Tibial nerve (tissue), 4 donors: ENCODE data around the gene NEMP1. TPM values are rescaled to one million over a fixed set of nuclear protein-coding genes. Genes with fewer than 3 reads are reported as not detected.

Source experiments
- DNase-seq, 2 donors: peaks; one replicate each; pipeline ENCODE4 v3.0.0-alpha.2; 2019; ENCODE audit warnings: low spot score in 2 of 2
- H3K27ac ChIP-seq, 4 donors: fragments of 200-600 bp; sonication (generic) in 3 of 4; one replicate each; pipeline ENCODE4 v1.5.1; 2017 to 2019; ENCODE audit warnings: mild to moderate bottlenecking in 1 of 4
- H3K27me3 ChIP-seq, 2 donors: fragments of 200-600 bp; sonication (generic) in 1 of 2; one replicate each; pipeline versions ENCODE4 v1.5.1 to v1.6.0; 2017 to 2019
- H3K36me3 ChIP-seq, 3 donors: fragments of 200-600 bp; sonication (generic); one replicate each; pipeline ENCODE4 v1.5.1; 2018 to 2019
- H3K4me1 ChIP-seq, 4 donors: fragments of 200-600 bp; sonication (generic) in 3 of 4; one replicate each; pipeline ENCODE4 v1.5.1; 2017 to 2019
- H3K4me3 ChIP-seq, 4 donors: fragments of 200-600 bp; sonication (generic) in 3 of 4; one replicate each; pipeline ENCODE4 v1.5.1; 2017 to 2019; ENCODE audit warnings: mild to moderate bottlenecking in 1 of 4, moderate library complexity in 1 of 4
- H3K9me3 ChIP-seq, 4 donors: fragments of 200-600 bp; sonication (generic) in 3 of 4; one replicate each; pipeline ENCODE4 v1.5.1; 2017 to 2019
- EP300 ChIP-seq, 2 donors: sonication (generic); formaldehyde crosslinking; IDR thresholded peaks; one replicate each; pipeline ENCODE4 v1.6.1; 2017; ENCODE audit warnings: antibody characterized with exemption in 2 of 2, mild to moderate bottlenecking in 1 of 2
- POLR2A ChIP-seq, 2 donors: fragments of 450-650 bp; IDR thresholded peaks; one replicate each; pipeline ENCODE4 v1.6.1; 2017; ENCODE audit warnings: antibody characterized with exemption in 2 of 2, mild to moderate bottlenecking in 2 of 2, moderate library complexity in 2 of 2
- whole genome bisulfite sequencing, 2 donors: methylation state at CpG; one replicate each; pipeline ENCODE4 v1.1.5; 2018; 5-methylcytosine and 5-hydroxymethylcytosine counted together
- total RNA-seq, 4 donors: library from RNA; depleted of rRNA; stranded (reverse); fragments of >200 nt; gene quantifications; one replicate each; pipeline ENCODE4 v1.1.0, GENCODE V29; 2016
- TF ChIP-seq, protein P1 (sequence below), 5 experiments: fragments of 200-600 bp in 3 of 5; fragments of 450-650 bp in 2 of 5; sonication (generic) in 3 of 5; IDR thresholded peaks; one replicate each; pipeline ENCODE4 v1.5.1; 2016 to 2019; ENCODE audit warnings: antibody characterized with exemption in 5 of 5, mild to moderate bottlenecking in 3 of 5, moderate library complexity in 2 of 5

NEMP1 gene
- total RNA-seq, 4 donors from 2014 or later: 4.8 to 10.2 (median 6.6) TPM

DNA sequence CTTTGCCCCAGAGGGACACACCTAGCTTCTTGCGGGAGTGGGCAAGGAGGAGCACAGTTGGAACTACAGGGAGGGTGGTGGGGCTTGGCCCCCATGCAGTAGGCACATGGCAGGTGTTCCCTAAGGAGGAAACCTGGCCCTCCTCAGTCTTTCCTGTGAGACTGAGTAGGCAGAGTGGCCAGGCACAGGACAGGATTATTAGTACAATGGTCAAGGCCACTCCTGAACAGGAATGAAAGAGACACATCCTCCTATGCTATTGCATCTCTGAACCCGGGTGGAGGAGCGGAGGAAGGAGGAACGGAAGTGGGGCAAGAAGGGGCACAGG, 29.5 kb downstream of the NEMP1 start:
- H3K27ac ChIP-seq: peak overlapping the region in 1 of 4 donors; percentile 38
- TF ChIP-seq POLR2A (IDR thresholded peaks at IDR 0.05) (no peak), EP300 (IDR thresholded peaks at IDR 0.05) (no peak)
- TF ChIP-seq, protein P1, sequence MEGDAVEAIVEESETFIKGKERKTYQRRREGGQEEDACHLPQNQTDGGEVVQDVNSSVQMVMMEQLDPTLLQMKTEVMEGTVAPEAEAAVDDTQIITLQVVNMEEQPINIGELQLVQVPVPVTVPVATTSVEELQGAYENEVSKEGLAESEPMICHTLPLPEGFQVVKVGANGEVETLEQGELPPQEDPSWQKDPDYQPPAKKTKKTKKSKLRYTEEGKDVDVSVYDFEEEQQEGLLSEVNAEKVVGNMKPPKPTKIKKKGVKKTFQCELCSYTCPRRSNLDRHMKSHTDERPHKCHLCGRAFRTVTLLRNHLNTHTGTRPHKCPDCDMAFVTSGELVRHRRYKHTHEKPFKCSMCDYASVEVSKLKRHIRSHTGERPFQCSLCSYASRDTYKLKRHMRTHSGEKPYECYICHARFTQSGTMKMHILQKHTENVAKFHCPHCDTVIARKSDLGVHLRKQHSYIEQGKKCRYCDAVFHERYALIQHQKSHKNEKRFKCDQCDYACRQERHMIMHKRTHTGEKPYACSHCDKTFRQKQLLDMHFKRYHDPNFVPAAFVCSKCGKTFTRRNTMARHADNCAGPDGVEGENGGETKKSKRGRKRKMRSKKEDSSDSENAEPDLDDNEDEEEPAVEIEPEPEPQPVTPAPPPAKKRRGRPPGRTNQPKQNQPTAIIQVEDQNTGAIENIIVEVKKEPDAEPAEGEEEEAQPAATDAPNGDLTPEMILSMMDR (IDR thresholded peaks at IDR 0.05): no peak
- peaks cover 0 to 9% (median 0%) of the 10 kb centered on the region in 4 donors for H3K4me1 ChIP-seq
- H3K4me3 ChIP-seq: no peak overlapping the region
- 84 to 92% methylated on average over 4 of the region's 4 CpGs for WGBS, 2 donors
- no peaks in the 10 kb centered on the region for H3K36me3 ChIP-seq
- no peak for DNase-seq
- H3K27me3 ChIP-seq: no peaks in the 10 kb centered on the region
- no peaks in the 10 kb centered on the region for H3K9me3 ChIP-seq

DNA sequence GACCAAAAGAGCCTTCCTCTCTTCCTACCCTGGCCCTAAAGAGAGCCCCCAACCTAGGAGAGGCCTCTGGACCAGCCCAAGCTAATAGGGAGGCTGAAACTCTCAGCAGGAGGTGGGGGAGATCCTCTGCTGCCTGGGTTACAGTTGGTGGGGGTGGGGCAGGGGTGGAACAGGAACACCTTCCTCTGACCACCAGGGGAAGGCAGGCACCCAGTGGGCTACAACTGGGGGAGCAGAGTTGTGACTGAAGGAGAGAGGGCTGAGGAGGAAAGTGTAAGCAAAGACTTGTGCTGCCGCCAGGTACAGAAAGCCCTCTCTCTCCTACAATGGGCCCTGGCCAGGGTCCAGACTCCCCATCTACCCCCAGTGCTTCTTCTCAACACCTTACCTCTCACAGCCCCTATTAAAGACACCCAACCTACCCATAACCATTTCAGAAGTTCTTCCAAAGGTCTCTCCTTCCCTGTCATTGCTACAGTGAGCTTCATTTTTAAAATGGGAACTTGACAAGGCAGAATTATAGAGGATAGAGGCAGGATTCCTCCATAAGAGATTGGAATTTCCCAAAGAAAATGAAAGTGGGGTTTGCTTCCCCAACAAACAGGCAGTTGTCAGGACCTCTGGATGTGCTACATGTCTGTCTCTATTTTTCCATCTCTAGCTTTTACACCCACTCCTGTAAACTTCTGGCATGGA, 30.0 kb downstream of the NEMP1 start:
- Histone ChIP-seq H3K4me1 (peaks cover 0 to 9% (median 0%) of the 10 kb centered on the region in 4 donors), H3K27me3 (no peaks in the 10 kb centered on the region), H3K4me3 (peak overlapping the region in 1 of 4 donors; percentile 0), H3K9me3 (no peaks in the 10 kb centered on the region), H3K27ac (no peak overlapping the region), H3K36me3 (no peaks in the 10 kb centered on the region)
- TF ChIP-seq POLR2A (IDR thresholded peaks at IDR 0.05) (no peak), EP300 (IDR thresholded peaks at IDR 0.05) (no peak)
- TF ChIP-seq, protein P1 (IDR thresholded peaks at IDR 0.05): no peak
- 71 to 77% methylated on average over 1 of the region's 1 CpG for WGBS, 2 donors
- DNase-seq: no peak

DNA sequence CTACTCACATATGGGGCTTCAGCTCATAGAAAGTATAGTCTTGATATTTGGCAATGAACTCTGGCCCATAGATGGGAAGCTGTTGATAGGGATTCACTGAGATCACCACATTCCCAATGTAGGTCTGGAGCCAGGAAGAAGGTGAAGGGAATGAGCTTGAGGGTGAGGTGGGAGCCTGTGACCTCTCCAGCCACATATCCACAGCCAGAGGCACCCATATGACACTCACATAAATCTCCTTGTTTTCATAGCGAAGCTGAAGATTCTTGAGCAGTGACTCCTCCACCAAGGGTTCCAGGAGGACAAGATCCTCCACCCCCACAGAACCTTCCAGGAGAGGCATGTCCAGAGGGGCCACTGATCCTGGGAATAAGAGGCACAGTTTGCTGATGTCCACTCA, 30.6 kb downstream of the NEMP1 start:
- DNase-seq: no peak
- H3K36me3 ChIP-seq: no peaks in the 10 kb centered on the region
- TF ChIP-seq EP300 (IDR thresholded peaks at IDR 0.05) (no peak), POLR2A (IDR thresholded peaks at IDR 0.05) (no peak)
- TF ChIP-seq, protein P1 (IDR thresholded peaks at IDR 0.05): no peak
- no peaks in the 10 kb centered on the region for H3K9me3 ChIP-seq
- no peak overlapping the region for H3K27ac ChIP-seq
- H3K27me3 ChIP-seq: no peaks in the 10 kb centered on the region
- peaks cover 0 to 9% (median 0%) of the 10 kb centered on the region in 4 donors for H3K4me1 ChIP-seq
- WGBS, 2 donors: 67 to 73% methylated on average over 1 of the region's 1 CpG
- no peak overlapping the region for H3K4me3 ChIP-seq

DNA sequence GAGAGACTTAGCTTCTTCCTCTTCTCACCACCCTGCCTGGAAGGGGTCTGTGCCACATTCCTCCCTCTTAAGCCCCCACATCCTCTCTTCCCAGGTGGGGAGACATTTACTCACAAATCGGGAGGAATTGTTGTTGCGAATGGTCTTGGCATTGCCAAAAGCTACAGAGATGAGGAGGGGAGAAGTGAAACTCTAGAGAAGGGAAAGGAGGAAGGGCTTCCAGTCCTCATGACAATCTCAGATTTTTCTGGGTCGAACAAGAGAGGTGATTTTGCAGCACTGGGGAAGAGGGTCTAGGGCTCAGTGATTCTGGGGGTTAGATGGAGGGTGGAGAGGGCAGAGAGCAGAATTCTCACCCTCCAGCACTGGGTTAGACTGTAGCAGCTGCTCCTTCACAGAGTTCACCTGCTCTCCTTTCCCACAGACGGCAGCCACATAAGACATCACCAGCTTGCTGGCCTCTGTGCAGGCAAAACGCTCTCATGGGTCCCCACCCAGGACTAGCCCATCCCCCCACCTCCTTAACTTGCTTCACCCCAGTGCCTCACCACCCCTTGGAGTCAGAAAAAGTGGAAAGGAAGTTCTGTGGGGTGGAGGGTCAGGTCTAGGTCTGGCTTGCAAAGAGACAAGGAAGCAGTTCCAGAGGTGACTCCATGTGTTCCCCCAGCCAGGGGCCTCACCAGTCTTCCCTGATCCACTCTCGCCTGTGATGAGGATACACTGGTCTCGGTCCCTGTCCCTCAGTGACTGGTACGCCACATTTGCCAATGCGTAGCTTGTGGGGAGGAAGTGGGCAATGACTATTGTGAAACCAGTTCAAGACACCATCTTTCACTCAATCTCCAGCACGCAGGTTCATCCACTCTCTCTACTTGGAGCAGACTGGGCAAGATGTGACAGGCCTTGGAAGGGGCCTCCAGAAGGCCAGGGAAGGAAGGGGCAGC, 31.4 kb downstream of the NEMP1 start:
- no peaks in the 10 kb centered on the region for H3K9me3 ChIP-seq
- peak overlapping the region in 2 of 4 donors; percentile 20 to 24 for H3K27ac ChIP-seq
- H3K4me3 ChIP-seq: no peak overlapping the region
- TF ChIP-seq, protein P1 (IDR thresholded peaks at IDR 0.05): no peak
- TF ChIP-seq EP300 (IDR thresholded peaks at IDR 0.05) (no peak), POLR2A (IDR thresholded peaks at IDR 0.05) (no peak)
- no peak for DNase-seq
- WGBS, 2 donors: 76 to 81% methylated on average over 10 of the region's 10 CpGs
- H3K27me3 ChIP-seq: no peaks in the 10 kb centered on the region
- no peaks in the 10 kb centered on the region for H3K36me3 ChIP-seq
- peaks cover 0 to 9% (median 0%) of the 10 kb centered on the region in 4 donors for H3K4me1 ChIP-seq
